GM12801 (cell line): ENCODE data around the gene PARD3B.

Experiments used
- TF ChIP-seq, protein P1 (sequence below): IDR thresholded peaks from one replicate; pipeline ENCODE4 v1.5.1; 2011; ENCODE audit warnings: control low read depth; ENCODE audit not compliant: insufficient read length; ENCODE audit errors: extremely low read depth

The PARD3B gene

DNA sequence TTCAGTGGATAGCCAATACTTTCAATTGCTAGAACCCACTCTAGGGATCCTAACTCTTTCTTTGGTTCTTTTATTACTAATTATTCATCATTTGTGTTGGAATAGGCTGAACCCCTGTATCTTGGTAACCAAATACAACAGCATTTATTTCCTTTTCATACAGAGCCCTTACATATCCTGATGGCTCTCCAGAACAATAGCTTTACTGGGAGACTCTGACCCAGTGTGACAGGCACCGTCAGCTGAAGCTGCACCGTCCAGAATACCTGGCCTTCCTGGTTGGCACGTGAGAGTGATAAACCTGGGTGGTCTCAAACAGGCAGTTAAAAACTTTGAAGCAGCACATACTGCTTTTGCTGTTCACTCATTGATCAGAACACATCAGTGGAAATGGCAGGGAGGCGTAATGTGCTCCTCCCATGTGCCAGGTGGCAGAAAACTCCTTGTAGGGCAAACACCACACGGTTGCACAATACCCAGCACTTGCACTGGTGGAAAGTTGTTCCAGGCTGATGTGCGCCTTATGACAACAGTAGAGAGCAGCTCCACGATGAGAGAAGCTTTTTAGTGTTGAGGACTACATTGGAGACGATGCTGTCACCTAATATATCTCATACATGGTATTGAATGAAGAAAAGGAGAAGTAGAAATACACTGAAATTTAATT, 456.2 kb downstream of the PARD3B start:
- TF ChIP-seq, protein P1, sequence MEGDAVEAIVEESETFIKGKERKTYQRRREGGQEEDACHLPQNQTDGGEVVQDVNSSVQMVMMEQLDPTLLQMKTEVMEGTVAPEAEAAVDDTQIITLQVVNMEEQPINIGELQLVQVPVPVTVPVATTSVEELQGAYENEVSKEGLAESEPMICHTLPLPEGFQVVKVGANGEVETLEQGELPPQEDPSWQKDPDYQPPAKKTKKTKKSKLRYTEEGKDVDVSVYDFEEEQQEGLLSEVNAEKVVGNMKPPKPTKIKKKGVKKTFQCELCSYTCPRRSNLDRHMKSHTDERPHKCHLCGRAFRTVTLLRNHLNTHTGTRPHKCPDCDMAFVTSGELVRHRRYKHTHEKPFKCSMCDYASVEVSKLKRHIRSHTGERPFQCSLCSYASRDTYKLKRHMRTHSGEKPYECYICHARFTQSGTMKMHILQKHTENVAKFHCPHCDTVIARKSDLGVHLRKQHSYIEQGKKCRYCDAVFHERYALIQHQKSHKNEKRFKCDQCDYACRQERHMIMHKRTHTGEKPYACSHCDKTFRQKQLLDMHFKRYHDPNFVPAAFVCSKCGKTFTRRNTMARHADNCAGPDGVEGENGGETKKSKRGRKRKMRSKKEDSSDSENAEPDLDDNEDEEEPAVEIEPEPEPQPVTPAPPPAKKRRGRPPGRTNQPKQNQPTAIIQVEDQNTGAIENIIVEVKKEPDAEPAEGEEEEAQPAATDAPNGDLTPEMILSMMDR: no peak

- TF ChIP-seq, protein P1: no peak
Observed at GRCh38 chr2:205002390-205002789, 457.1 kb downstream of the PARD3B start.

- TF ChIP-seq, protein P1: no peak
Observed at GRCh38 chr2:205003288-205003687, 458.0 kb downstream of the PARD3B start.

- TF ChIP-seq, protein P1: no peak
Observed at GRCh38 chr2:205010196-205010595, 464.9 kb downstream of the PARD3B start.

GRCh38 chr2:205011031-205011430, 465.8 kb downstream of the PARD3B start:
- TF ChIP-seq, protein P1: no peak

- TF ChIP-seq, protein P1: no peak
Observed at GRCh38 chr2:205012961-205013360, 467.7 kb downstream of the PARD3B start.

GRCh38 chr2:205013586-205013985, 468.3 kb downstream of the PARD3B start:
- TF ChIP-seq, protein P1: no peak
